H9 (cell line): ENCODE data around the gene ADCK2. TPM values are rescaled to one million over a fixed set of nuclear protein-coding genes. Genes with fewer than 3 reads are reported as not detected.

Source experiments
- DNase-seq: peaks from one replicate; pipeline ENCODE4 v3.0.0-alpha.2; 2017
- H2AFZ ChIP-seq: one replicate; pipeline ENCODE4 v1.6.1; 2013; ENCODE audit warnings: mild to moderate bottlenecking, low read length, control low read depth, moderate library complexity
- H2AK5ac ChIP-seq: 2 replicates; pipeline ENCODE4 v1.6.1; 2013; ENCODE audit warnings: low read length, control low read depth, mixed read lengths; ENCODE audit not compliant: insufficient read length
- H2BK120ac ChIP-seq: one replicate; pipeline ENCODE4 v1.6.1; 2013; ENCODE audit warnings: low read depth, mild to moderate bottlenecking, low read length, control low read depth, inconsistent platforms; ENCODE audit not compliant: poor library complexity, severe bottlenecking
- H2BK12ac ChIP-seq: 2 replicates; pipeline ENCODE4 v1.6.1; 2013; ENCODE audit warnings: low read length, control low read depth, mixed read lengths, low read depth; ENCODE audit not compliant: insufficient read length
- H2BK15ac ChIP-seq: 2 replicates; pipeline ENCODE4 v1.6.1; 2013; ENCODE audit warnings: low read depth, low read length, control low read depth
- H2BK20ac ChIP-seq: one replicate; pipeline ENCODE4 v1.6.1; 2013; ENCODE audit warnings: low read depth, mild to moderate bottlenecking, low read length, control low read depth, inconsistent platforms; ENCODE audit not compliant: poor library complexity, severe bottlenecking
- H2BK5ac ChIP-seq: 2 replicates; pipeline ENCODE4 v1.6.1; 2013; ENCODE audit warnings: low read length, control low read depth, mixed read lengths; ENCODE audit not compliant: insufficient read length
- H3K14ac ChIP-seq: 2 replicates; pipeline ENCODE4 v1.6.1; 2013; ENCODE audit warnings: low read length, control low read depth; ENCODE audit not compliant: insufficient read depth
- H3K18ac ChIP-seq: 2 replicates; pipeline ENCODE4 v1.6.1; 2013; ENCODE audit warnings: low read depth, mild to moderate bottlenecking, mixed read lengths, low read length, control low read depth; ENCODE audit not compliant: insufficient read length
- H3K23ac ChIP-seq: 2 replicates; pipeline ENCODE4 v1.6.1; 2013; ENCODE audit warnings: low read length, control low read depth, mixed read lengths, low read depth; ENCODE audit not compliant: insufficient read length
- H3K23me2 ChIP-seq: 2 replicates; pipeline ENCODE4 v1.6.1; 2013; ENCODE audit warnings: low read depth, mild to moderate bottlenecking, mixed read lengths, low read length, control low read depth; ENCODE audit not compliant: insufficient read length, poor library complexity, severe bottlenecking
- H3K27ac ChIP-seq: 2 replicates; pipeline ENCODE4 v1.5.1; 2013; ENCODE audit warnings: low read length, control low read depth, mixed read lengths, low read depth; ENCODE audit not compliant: insufficient read length
- H3K27me3 ChIP-seq: 2 replicates; pipeline ENCODE4 v1.6.1; 2013; ENCODE audit warnings: low read length, control low read depth, inconsistent platforms; ENCODE audit not compliant: insufficient read depth
- H3K4ac ChIP-seq: 2 replicates; pipeline ENCODE4 v1.6.1; 2013; ENCODE audit warnings: low read depth, mild to moderate bottlenecking, control low read depth, inconsistent platforms, low read length, moderate library complexity
- H3K4me1 ChIP-seq: 2 replicates; pipeline ENCODE4 v1.6.1; 2013; ENCODE audit warnings: low read length, control low read depth, inconsistent platforms; ENCODE audit not compliant: insufficient read depth
- H3K4me2 ChIP-seq: 2 replicates; pipeline ENCODE4 v1.6.1; 2013; ENCODE audit warnings: low read length, control low read depth, mixed read lengths; ENCODE audit not compliant: insufficient read length, insufficient read depth
- H3K56ac ChIP-seq: 2 replicates; pipeline ENCODE4 v1.6.1; 2013; ENCODE audit warnings: low read depth, mild to moderate bottlenecking, mixed read lengths, low read length, control low read depth; ENCODE audit not compliant: insufficient read length
- H3K79me1 ChIP-seq: 2 replicates; pipeline ENCODE4 v1.6.1; 2013; ENCODE audit warnings: low read depth, mild to moderate bottlenecking, moderate library complexity, low read length, control low read depth, inconsistent platforms; ENCODE audit not compliant: insufficient read depth, poor library complexity, severe bottlenecking
- H3K79me2 ChIP-seq: 2 replicates; pipeline ENCODE4 v1.6.1; 2013; ENCODE audit warnings: low read length, control low read depth, inconsistent platforms; ENCODE audit not compliant: insufficient read depth
- H3K9ac ChIP-seq: 2 replicates; pipeline ENCODE4 v1.6.1; 2013; ENCODE audit warnings: low read length, control low read depth, mixed read lengths; ENCODE audit not compliant: insufficient read length; ENCODE audit errors: extremely low read depth
- H3K9me3 ChIP-seq: one replicate; pipeline ENCODE4 v1.6.1; 2013; ENCODE audit warnings: low read depth, low read length, inconsistent platforms; ENCODE audit not compliant: control insufficient read depth
- H3T11ph ChIP-seq: one replicate; pipeline ENCODE4 v1.6.1; 2013; ENCODE audit warnings: mild to moderate bottlenecking, low read length, control low read depth, inconsistent platforms
- H4K20me1 ChIP-seq: one replicate; pipeline ENCODE4 v1.6.1; 2013; ENCODE audit not compliant: control insufficient read depth, insufficient read length, insufficient read depth
- H4K5ac ChIP-seq: 2 replicates; pipeline ENCODE4 v1.6.1; 2013; ENCODE audit warnings: low read depth, mild to moderate bottlenecking, mixed read lengths, low read length, control low read depth; ENCODE audit not compliant: insufficient read length
- H4K8ac ChIP-seq: replicated peaks from 2 replicates; pipeline ENCODE4 v1.6.1; 2013; ENCODE audit warnings: low read length, control low read depth, mixed read lengths, low read depth; ENCODE audit not compliant: insufficient read length
- H4K91ac ChIP-seq: 2 replicates; pipeline ENCODE4 v1.6.1; 2013; ENCODE audit warnings: low read depth, mild to moderate bottlenecking, moderate library complexity, mixed read lengths, low read length, control low read depth; ENCODE audit not compliant: insufficient read length
- H3K27ac Mint-ChIP-seq, 3 experiments: 2 replicates in 2 of 3; 3 replicates in 1 of 3; pipeline ENCODE4 v1.8.0; 2020 to 2021; ENCODE audit warnings: mixed read lengths in 3 of 3, mild to moderate bottlenecking in 1 of 3, moderate library complexity in 1 of 3
- H3K27me3 Mint-ChIP-seq: 2 replicates; pipeline ENCODE4 v1.8.0; 2021; ENCODE audit warnings: low read depth, mild to moderate bottlenecking, moderate library complexity, mixed read lengths
- H3K36me3 Mint-ChIP-seq, 3 experiments: 2 replicates in 2 of 3; 3 replicates in 1 of 3; pipeline ENCODE4 v1.8.0; 2020 to 2021; ENCODE audit warnings: low read depth in 3 of 3, mixed read lengths in 3 of 3; ENCODE audit not compliant: insufficient read depth in 1 of 3
- H3K4me1 Mint-ChIP-seq, 2 experiments: 2 replicates each; pipeline ENCODE4 v1.8.0; 2020; ENCODE audit warnings: mixed read lengths in 2 of 2
- H3K4me3 Mint-ChIP-seq, 2 experiments: 2 replicates in 1 of 2; 3 replicates in 1 of 2; pipeline ENCODE4 v1.8.0; 2020 to 2021; ENCODE audit warnings: mild to moderate bottlenecking in 2 of 2, mixed read lengths in 2 of 2, moderate library complexity in 1 of 2
- H3K9me3 Mint-ChIP-seq, 2 experiments: 2 replicates in 1 of 2; 3 replicates in 1 of 2; pipeline ENCODE4 v1.8.0; 2020; ENCODE audit warnings: mild to moderate bottlenecking in 2 of 2, mixed read lengths in 2 of 2, moderate library complexity in 1 of 2
- WGBS: extraction: QIAGEN DNeasy Blood & Tissue Kit; methylation state at CpG from one replicate; pipeline ENCODE4 v1.1.7; 2013; ENCODE audit warnings: missing lambda C conversion rate, low lambda C conversion rate, mixed read lengths; ENCODE audit not compliant: insufficient read length; ENCODE audit errors: extremely low coverage; 5-methylcytosine and 5-hydroxymethylcytosine counted together
- total RNA-seq: library from RNA; stranded (reverse); gene quantifications from 2 replicates; pipeline ENCODE4 v1.2.1, GENCODE V29; 2021
- TF ChIP-seq, protein P1 (sequence below): fragments of 200-600 bp; sonication (generic); conservative IDR thresholded peaks from 3 replicates; pipeline ENCODE4 v1.8.0; 2021; ENCODE audit warnings: antibody characterized with exemption, mild to moderate bottlenecking

Gene ADCK2
- total RNA-seq, 1 experiment from 2014 or later = 12.4 TPM

DNA sequence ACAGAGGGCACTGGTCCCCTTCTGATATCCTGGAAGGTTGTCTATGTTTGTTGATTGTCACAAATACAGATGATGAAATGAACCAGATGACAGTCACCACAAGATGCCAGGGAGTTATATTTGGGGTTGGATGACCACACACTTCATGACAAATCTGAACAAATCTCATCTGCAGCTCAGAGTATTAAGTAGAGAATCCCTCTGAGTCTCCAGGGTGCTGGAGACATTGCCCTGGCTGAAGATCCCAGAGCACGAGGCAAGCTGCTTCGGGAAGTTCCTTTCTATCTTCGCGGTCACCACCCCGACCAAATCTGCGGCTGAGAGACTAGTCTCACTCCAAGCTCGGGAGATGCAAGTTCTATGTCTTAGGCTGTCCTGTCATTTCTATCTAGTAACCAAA, 41.1 kb upstream of the ADCK2 start:
- H3K18ac ChIP-seq = no peak overlapping the region

More for the DNA sequence above, 41.1 kb upstream of the ADCK2 start:
- H3K56ac ChIP-seq = no peak overlapping the region
- H2BK12ac ChIP-seq = no peak overlapping the region
- H2AK5ac ChIP-seq = no peak overlapping the region
- no CpG with 5 or more reads among the region's 7 CpGs for WGBS
- TF ChIP-seq, protein P1, sequence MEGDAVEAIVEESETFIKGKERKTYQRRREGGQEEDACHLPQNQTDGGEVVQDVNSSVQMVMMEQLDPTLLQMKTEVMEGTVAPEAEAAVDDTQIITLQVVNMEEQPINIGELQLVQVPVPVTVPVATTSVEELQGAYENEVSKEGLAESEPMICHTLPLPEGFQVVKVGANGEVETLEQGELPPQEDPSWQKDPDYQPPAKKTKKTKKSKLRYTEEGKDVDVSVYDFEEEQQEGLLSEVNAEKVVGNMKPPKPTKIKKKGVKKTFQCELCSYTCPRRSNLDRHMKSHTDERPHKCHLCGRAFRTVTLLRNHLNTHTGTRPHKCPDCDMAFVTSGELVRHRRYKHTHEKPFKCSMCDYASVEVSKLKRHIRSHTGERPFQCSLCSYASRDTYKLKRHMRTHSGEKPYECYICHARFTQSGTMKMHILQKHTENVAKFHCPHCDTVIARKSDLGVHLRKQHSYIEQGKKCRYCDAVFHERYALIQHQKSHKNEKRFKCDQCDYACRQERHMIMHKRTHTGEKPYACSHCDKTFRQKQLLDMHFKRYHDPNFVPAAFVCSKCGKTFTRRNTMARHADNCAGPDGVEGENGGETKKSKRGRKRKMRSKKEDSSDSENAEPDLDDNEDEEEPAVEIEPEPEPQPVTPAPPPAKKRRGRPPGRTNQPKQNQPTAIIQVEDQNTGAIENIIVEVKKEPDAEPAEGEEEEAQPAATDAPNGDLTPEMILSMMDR = no peak
- no peak overlapping the region for H3K4me2 ChIP-seq
- H2AFZ ChIP-seq = no peak overlapping the region
- no peak overlapping the region for H4K91ac ChIP-seq
- H3K27ac ChIP-seq = no peak overlapping the region
- H3K9ac ChIP-seq = no peak overlapping the region
- H3K4me1 Mint-ChIP-seq = peaks cover 28 to 35% of the 10 kb centered on the region in 2 experiments
- no peaks in the 10 kb centered on the region for H3K27me3 ChIP-seq
- H3K23me2 ChIP-seq = no peaks in the 10 kb centered on the region
- H2BK5ac ChIP-seq = no peak overlapping the region
- H3K4ac ChIP-seq = no peak overlapping the region
- H4K5ac ChIP-seq = no peak overlapping the region
- H3K27me3 Mint-ChIP-seq = no peaks in the 10 kb centered on the region
- H3K4me3 Mint-ChIP-seq = no peak overlapping the region
- H2BK15ac ChIP-seq = no peak overlapping the region
- no peaks in the 10 kb centered on the region for H3K9me3 Mint-ChIP-seq
- no peaks in the 10 kb centered on the region for H3K36me3 Mint-ChIP-seq
- no peak overlapping the region for H3K14ac ChIP-seq
- no peak overlapping the region for H2BK120ac ChIP-seq
- no peaks in the 10 kb centered on the region for H3K79me1 ChIP-seq
- H3K9me3 ChIP-seq = no peaks in the 10 kb centered on the region
- no peaks in the 10 kb centered on the region for H4K20me1 ChIP-seq
- no peak overlapping the region for H4K8ac ChIP-seq
- H3K79me2 ChIP-seq = peaks cover 3% of the 10 kb centered on the region; the same call in 1 of the 2 replicates
- H3K23ac ChIP-seq = no peak overlapping the region
- no peak for DNase-seq
- no peak overlapping the region for H3K27ac Mint-ChIP-seq
- no peak overlapping the region for H3T11ph ChIP-seq
- no peak overlapping the region for H2BK20ac ChIP-seq
- H3K4me1 ChIP-seq = peaks cover 6% of the 10 kb centered on the region; the same call in 1 of the 2 replicates
